Regular cardiac myocyte (primary cell): Measurements from ENCODE around the gene NR2E3. TPM values are rescaled to one million over a fixed set of nuclear protein-coding genes. Genes with fewer than 3 reads are reported as not detected.

Experiments
- total RNA-seq: library from RNA; depleted of rRNA; stranded (reverse); fragments of >200 nt; gene quantifications from 2 replicates; pipeline ENCODE4 v1.2.3, GENCODE V29; 2014

Gene NR2E3
- total RNA-seq, result 0.38 TPM in 1 of 2 replicates, not detected in the other

DNA sequence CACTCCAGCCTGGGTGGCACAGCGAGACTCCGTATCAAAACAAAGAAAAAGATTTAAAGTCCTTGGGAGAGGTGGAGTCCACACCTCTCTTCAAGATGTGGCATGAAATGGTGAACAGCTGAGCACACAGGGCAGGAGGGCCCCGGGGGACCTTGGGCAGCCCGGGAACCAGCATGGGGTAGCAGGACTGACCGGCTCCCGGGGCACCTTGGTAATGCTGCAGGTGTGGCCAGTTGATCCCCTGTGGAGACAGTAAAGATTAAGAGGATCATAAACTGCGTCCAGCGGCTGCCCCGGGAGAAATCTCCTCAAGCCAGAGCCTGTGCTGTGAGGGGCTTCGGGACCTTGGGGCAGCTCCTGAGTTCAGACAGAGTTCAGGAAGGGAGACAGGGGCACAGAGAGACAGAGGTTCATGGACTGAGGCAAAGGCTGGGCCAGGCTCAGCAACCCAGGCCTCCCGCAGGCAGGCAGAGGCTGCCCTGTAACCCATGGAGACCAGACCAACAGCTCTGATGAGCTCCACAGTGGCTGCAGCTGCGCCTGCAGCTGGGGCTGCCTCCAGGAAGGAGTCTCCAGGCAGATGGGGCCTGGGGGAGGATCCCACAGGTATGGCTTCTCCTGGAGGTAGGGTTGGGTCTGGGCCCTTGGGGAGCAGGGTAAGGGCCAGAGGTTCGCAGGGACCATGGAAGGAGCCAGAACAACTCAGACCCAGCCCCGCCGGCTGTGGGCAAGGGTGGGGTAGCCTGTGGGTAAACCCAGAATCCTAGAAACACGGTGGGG lies at the start of gene NR2E3:
Gene NR2E3 (plus strand): TSS at position 299 of the 780 bp plus-strand sequence. CDS start 190 bp downstream, at position 489.

